ENCODE measurements around the gene GPR68. TPM values are rescaled to one million over a fixed set of nuclear protein-coding genes. Genes with fewer than 3 reads are reported as not detected.
"Not testable (repeated sequence)": the region's sequence is repeated elsewhere in the genome, so short reads cannot be mapped to it uniquely, and the experiment has no call there.

Gene GPR68
- total RNA-seq, 1 donor from 2014 or later: 0.20 TPM

DNA sequence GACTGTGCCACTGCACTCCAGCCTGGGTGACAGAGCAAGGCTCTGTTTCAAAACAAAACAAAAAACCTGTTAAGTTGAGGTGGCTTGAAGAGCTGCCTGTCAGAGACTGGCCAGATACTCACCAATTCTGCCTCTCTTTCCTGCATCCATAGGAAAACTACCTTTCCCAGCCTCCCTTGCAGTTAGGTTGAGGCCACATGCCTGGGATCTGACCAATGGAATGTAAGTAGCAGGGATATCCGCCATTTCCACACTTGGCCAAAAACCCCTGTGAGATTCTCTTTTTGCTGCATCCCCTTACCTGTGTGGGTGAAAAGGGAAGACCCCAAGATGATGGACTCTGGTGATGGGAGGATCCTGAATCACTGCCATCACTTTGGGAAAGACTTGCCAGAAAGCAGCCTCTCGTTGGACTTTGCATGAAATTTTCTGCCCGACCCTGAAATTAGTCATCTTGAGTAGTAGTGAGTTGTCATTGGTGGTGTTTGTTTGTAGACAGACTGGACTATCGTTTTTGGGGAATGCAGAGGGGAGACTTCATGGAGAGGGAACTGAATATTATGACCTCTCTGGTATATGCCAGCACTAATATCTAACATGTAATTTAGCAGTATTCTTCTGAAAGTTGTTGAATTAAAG, 14.0 kb downstream of the GPR68 start:
- no peak for DNase-seq (ENCODE audit: low read depth in 2 of 2)

DNA sequence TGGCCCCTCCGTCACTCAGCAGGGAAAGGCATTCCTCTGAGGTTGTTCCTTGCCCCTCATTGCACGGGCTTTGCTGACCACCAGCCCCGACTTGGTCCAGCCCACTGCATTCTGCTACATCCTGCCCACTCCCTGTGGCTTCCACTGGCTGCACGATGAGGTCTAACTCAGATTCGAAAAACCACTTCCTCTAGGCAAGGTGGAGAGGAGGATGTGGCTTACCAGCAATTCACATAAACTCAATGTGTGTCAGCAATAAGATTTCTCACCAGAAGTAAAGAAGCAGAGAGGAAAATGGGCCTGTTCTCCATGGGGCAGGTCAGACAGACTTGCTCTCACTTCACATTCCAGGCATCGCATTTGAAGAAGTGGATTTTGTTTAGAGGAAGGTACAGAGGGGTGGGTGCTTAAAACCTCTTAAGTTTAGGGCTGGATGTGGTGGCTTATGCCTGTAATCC, 14.7 kb downstream of the GPR68 start:
- peak in 1 of 2 donors; percentile 53 for DNase-seq (ENCODE audit: low read depth in 2 of 2)

GRCh38 chr14:91229005-91229382, 15.5 kb downstream of the GPR68 start:
- DNase-seq (ENCODE audit: low read depth in 2 of 2): no peak

DNA sequence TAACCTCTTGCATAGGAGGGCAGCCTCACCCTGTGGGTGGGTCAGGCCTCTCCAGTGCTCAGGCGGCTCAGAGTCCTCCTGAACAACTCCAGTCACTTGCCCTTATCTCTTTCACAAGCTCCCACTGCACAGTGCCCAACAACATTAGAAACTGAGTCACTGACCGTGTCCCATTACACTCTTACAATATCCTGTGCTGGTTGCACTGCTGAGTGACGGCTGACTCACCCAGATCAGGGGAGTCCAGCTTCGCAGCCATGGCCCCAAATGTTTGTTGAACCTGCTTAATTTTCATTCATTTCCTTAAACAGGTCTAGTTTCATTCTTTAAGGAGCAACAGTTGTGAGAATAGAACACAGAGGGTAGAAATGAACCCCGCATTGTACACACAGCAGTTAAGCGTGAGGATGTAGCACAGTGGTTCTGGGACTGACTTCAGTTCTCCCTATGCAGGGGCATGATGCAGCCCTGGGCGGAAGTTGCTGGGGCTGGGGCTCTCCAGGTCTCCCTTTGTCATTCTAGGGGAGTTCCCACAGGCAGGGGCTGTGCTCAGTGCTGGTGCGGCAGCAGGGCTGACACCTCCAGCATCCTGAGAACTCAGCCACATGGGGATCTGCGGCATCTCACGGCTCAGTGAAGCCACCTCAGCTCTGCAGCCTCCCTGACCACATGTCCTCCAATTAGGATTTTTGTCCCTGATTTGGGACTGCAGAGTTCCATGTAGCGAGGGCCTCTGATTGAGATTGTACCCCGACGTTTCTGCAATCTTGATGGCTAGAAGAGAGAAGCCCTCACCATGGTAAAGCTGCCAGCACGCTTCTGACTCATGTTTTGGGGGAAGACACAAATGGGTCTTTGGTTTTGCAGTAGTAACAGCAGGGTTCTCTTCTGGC, 16.1 kb downstream of the GPR68 start:
- peak; percentile 50 to 74 for DNase-seq (ENCODE audit: low read depth in 2 of 2)

DNA sequence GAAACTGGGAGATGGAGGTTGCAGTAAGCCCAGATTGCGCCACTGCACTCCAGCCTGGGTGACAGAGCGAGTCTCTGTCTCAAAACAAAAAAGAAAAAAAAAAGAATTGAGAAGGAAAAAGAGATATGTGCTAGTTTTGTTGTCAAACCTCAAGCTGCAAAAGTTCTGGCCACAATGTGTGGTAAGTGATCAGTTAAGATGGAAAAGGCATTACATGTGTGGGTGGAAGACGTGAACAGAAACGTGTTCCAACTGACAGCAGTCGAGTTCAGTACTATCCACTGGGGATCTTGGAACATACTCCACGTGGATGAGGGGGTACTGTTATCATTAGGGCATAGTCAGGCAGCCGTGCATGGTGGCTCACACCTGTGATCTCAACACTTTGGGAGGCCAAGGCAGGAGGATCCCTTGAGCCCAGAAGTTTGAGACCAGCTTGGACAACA, 17.3 kb downstream of the GPR68 start:
- no peak for DNase-seq (ENCODE audit: low read depth in 2 of 2)

DNA sequence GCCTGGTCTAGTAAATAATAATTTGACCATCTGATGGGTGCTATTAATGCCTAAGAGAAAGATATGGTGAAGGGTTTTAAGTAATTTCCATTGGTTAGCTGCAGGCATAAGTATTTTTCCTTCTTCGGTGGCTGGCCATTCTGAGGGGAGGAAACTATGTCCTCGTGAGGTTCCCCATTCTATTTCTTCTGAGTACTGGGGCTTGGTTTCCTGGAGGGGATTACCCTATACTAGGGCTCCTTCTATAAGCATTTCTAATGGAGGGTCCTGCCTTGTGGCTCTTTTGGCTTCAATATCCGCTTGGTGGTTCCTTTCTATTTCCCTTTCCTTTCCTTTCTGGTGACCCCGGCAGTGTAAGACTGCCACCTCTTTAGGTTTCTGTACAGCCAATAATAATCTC, 18.1 kb downstream of the GPR68 start:
- not testable (repeated sequence) for DNase-seq (ENCODE audit: low read depth in 2 of 2)

DNA sequence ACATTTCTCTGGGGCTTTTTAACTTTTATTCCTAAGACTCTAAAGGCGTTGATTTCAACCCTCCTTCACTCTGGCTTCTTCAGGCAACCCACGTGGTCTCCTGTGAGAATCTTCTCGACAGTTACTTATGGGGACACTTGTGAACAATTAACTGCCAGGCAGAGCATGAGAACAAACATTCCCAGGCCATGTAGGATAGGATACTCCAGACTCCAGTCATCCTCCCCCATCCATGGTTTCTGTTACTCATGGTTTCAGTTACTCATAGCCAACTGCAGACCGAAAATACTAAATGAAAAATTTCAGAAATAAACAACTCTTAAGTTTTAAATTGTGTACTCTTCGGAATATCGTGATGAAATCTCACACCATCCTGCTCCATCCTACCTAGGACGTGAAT, 19.5 kb downstream of the GPR68 start:
- DNase-seq (ENCODE audit: low read depth in 2 of 2): no peak

- DNase-seq (ENCODE audit: low read depth in 2 of 2): no peak
These were observed 21.3 kb downstream of the GPR68 start for GRCh38 chr14:91223028-91223783.

GRCh38 chr14:91221270-91221669, 23.2 kb downstream of the GPR68 start:
- no peak for DNase-seq (ENCODE audit: low read depth in 2 of 2)

GRCh38 chr14:91220581-91221000, 23.9 kb downstream of the GPR68 start:
- DNase-seq (ENCODE audit: low read depth in 2 of 2): peak in 1 of 2 donors; percentile 37

- DNase-seq (ENCODE audit: low read depth in 2 of 2): no peak
These were observed 24.8 kb downstream of the GPR68 start for GRCh38 chr14:91219517-91220389.

DNA sequence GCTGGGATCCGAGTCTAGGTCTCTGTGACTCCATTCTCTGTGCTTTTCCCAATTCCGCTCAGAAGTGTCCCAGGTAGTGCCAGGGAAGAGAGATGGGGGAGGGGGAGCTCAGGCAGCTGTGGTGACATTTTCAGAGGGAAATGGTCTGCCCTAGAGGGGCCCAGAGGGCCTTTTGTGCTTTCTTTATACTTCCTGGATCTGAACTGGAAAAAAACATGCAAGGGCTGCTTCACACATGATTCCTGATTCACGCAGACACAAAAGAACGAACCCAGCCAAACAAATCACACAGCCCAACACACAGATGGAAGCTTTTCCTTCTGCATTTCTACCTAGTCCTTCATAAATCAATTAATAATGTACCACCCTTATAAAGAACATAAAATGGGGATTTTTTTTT, 26.5 kb downstream of the GPR68 start:
- peak in 1 of 2 donors; percentile 92 for DNase-seq (ENCODE audit: low read depth in 2 of 2)

DNA sequence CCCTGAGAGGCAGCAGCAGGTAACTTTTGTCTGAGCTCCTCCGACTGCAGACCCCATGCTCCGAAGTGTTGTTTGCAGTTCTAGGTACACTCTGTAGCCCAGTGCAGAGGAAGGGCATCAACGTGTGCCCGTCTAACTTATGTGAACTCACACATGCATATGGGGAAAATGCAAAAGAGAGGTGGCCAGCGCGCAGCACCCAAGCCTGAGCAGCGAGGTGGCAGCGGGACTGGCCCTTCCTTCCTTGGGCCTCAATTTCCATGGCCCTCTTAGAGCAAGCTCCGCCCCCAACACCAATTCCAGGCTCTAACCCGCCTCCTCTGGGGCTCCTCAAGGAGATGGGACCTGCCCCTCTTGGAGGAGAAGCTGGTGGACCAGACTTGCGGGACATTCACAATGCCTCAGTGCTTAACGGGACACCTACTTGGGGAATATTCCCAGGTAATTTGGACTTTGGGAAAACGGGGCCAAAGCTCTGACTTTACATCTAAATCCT, 27.7 kb downstream of the GPR68 start:
- DNase-seq (ENCODE audit: low read depth in 2 of 2): no peak

DNA sequence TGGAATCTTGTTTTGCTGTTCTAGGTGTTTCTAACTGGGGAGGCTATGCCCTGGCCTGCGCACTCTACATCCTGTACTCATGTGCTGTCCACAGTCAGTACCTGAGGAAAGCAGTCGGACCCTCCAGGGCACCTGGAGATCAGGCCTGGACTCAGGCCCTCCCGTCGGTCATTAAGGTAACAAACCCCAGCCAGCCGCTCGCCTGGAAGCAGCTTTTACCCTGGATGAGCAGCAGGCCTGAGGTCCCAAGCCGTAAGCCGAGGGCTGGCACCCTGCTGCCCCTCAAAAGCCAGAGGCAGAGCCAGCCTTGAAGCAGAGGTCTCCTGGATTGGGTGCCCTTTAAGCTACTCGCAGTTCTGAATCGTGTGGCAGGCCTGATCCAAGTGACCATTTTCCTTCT, 29.1 kb downstream of the GPR68 start:
- DNase-seq (ENCODE audit: low read depth in 2 of 2): no peak

GRCh38 chr14:91214306-91214705, 30.2 kb downstream of the GPR68 start:
- no peak for DNase-seq (ENCODE audit: low read depth in 2 of 2)

DNA sequence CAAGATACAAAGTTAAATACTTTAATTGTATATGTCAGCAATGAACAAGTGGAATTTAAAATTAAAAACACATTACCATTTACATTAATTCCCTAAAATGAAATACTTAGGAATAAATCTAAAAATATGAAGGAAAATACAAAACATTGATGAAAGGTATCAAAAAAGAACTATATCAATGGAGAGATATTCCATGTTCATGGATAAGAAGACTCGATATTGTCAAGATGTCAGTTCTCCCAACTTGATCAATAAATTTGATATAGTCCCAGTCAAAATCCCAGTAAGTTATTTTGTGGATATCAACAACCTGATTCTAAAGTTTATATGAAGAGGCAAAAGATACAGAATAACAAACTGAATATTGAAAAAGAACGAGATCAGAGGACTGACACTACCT, 33.5 kb downstream of the GPR68 start:
- DNase-seq (ENCODE audit: low read depth in 2 of 2): no peak

GRCh38 chr14:91207008-91207407, 37.5 kb downstream of the GPR68 start:
- peak in 1 of 2 donors; percentile 22 for DNase-seq (ENCODE audit: low read depth in 2 of 2)

DNA sequence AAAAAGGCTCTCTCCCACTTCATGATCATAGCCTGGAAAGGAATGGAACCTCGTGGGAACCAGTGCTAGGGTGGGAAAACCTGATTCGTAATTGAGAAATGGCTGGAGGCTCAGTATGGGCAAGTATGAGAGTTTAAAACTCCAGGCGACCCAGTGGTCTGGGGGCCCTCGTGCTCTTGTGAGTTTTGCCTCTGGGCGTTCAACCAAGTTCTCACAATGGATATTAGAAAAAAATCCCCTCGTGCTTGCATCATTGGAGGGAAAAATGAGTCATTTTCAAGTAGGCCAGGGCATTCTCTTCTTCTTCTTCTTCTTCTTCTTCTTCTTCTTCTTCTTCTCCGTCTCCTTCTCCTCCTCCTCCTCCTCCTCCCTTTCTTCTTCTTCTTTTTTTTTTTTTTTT, 39.0 kb downstream of the GPR68 start:
- DNase-seq (ENCODE audit: low read depth in 2 of 2): no peak

DNA sequence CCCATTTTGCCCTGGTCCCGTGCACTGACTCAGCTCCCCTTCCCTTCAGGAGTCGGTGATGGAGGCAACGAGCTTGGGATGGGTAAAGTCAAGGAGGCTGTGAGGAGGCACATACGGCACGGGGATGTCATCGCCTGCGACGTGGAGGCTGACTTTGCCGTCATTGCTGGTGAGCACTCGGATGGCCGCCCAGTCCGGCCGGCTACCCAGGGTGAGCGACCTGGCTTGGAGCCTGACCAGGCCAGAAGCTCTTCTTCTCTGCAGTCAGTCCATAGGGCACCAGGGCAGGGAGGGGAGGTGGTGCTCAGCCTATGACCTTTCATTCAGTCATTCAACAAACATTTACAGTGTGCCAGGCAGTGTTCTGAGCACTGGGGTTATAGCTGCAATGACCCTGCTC, 39.8 kb downstream of the GPR68 start:
- DNase-seq (ENCODE audit: low read depth in 2 of 2): no peak

GRCh38 chr14:91202234-91202974, 42.1 kb downstream of the GPR68 start:
- DNase-seq (ENCODE audit: low read depth in 2 of 2): peak; percentile 72 to 78

Data from lung microvascular endothelial cell (primary cell).